ENCODE data around the gene CKB.

DNA sequence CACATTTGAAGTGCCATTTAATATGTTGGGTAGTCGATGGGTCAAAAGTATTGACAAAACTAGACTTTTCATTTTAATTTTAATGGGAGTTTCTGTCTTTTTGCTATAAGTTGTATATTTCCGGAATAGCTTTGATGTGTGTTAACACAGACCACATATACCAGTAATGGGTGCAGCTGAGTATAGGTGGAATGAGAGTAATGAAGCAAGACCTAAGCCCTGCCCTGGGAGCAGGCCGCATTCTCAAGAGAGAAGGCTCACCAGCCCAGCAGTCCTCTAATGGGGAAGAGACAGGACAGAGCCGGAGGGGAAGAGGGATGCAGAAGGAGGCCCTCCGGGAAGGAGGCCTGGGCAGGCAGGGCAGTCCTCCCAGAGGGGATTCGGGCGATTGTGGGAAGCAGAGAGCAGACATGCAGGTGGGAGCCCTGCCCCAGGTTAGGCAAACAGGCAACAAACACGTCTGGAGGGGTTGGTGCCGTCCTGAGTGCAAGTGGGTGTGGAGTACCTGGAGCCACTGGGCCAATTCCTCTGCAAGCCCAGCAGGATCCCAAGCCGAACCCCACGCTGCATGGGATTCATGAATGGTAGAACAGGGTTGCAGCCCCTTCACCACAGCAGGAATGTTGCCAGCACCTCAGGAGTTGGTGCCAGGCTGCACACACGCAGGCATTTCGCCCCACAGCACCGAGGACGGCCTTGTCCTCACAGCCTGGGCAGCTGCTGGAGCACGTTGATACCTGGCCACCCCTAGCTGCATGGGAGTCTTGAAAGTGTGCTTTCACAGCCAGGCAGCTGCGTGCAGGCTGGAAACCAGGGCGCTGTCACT, 7.8 kb downstream of the CKB start:
- no peak for TF ChIP-seq POLR2A (IDR thresholded peaks at IDR 0.05)
- TF ChIP-seq, protein P1, sequence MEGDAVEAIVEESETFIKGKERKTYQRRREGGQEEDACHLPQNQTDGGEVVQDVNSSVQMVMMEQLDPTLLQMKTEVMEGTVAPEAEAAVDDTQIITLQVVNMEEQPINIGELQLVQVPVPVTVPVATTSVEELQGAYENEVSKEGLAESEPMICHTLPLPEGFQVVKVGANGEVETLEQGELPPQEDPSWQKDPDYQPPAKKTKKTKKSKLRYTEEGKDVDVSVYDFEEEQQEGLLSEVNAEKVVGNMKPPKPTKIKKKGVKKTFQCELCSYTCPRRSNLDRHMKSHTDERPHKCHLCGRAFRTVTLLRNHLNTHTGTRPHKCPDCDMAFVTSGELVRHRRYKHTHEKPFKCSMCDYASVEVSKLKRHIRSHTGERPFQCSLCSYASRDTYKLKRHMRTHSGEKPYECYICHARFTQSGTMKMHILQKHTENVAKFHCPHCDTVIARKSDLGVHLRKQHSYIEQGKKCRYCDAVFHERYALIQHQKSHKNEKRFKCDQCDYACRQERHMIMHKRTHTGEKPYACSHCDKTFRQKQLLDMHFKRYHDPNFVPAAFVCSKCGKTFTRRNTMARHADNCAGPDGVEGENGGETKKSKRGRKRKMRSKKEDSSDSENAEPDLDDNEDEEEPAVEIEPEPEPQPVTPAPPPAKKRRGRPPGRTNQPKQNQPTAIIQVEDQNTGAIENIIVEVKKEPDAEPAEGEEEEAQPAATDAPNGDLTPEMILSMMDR (IDR thresholded peaks at IDR 0.05): no peak
